GM12801 (cell line): ENCODE data around the gene MTA3.

ENCODE experiments used
- TF ChIP-seq, protein P1 (sequence below): IDR thresholded peaks from one replicate; pipeline ENCODE4 v1.5.1; 2011; ENCODE audit warnings: control low read depth; ENCODE audit not compliant: insufficient read length; ENCODE audit errors: extremely low read depth

Gene MTA3

DNA sequence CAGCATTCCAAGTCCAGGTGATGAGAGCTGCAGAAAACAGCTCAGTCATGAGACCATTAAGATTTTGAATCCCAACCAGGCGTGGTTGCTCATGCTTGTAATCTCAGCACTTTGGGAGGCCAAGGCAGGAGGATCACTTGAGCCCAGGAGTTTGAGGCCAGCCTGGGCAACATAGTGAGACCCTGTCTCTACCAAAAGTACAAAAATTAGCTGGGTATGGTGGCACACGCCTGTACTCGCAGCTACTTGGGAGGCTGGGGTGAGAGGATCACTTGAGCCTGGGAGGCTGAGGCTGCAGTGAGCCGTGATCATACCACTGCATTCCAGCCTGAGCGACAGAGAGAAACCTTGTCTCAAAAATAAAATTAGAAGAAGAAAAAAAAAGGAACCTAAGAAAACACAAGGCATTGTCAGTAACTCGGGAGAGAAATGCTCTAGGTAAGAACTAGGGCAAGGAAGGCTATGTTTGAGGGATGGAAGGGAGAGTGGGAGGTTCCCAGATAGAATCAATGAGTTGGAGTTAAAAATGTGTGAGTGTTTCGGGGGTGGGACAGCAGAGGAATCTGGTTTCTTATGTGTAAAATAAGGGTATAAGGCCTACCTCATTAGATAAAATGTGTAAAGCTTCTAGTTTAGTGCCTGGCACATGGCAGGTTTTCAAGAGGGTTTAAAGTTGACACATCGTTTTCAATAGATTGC is 23.3 kb upstream of the MTA3 start:
- TF ChIP-seq, protein P1, sequence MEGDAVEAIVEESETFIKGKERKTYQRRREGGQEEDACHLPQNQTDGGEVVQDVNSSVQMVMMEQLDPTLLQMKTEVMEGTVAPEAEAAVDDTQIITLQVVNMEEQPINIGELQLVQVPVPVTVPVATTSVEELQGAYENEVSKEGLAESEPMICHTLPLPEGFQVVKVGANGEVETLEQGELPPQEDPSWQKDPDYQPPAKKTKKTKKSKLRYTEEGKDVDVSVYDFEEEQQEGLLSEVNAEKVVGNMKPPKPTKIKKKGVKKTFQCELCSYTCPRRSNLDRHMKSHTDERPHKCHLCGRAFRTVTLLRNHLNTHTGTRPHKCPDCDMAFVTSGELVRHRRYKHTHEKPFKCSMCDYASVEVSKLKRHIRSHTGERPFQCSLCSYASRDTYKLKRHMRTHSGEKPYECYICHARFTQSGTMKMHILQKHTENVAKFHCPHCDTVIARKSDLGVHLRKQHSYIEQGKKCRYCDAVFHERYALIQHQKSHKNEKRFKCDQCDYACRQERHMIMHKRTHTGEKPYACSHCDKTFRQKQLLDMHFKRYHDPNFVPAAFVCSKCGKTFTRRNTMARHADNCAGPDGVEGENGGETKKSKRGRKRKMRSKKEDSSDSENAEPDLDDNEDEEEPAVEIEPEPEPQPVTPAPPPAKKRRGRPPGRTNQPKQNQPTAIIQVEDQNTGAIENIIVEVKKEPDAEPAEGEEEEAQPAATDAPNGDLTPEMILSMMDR, result no peak

DNA sequence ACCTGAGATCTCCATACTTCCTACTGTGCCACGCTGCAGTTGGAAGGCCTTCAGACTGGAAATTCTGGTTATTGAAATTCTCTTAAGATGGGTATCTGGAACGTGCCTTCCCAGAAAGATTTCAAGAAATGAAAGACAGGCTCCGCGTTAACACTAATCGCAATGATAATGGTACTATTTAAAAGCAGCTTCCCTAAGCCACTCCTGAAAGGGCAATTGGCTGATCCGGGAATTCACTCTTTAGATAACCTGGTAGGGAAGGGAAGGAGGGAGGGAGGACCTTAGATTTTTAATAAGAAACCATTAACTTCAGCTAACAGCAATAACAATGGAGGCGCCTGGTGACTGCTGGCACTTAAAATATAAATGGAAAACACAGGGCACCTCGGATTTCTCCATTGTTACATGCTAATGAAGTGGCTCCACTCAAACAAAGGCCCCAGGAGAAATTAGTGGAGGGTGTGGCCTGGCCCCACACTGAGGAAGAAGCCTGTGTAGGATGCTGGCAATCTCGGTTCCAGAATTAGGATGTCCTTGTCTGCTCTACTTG is 22.5 kb upstream of the MTA3 start:
- TF ChIP-seq, protein P1, result no peak

DNA sequence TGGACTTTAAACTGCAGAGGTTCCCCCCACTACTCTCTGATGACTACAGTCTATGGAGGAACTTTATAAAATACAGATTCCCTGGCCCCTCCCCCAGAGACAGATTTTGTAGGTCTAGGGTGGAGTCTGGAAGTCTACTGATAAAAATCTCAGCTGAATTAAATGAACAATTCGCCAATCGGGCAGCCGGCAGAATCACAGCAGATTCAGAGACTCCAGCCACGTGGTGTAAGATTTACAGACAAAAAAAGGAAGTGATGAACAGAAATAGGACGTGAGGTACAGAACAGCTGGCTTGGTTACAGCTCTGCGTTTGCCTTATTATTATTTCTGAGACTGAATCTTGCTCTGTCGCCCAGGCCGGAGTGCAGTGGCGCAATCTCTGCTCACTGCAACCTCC is 21.4 kb upstream of the MTA3 start:
- TF ChIP-seq, protein P1, result no peak

DNA sequence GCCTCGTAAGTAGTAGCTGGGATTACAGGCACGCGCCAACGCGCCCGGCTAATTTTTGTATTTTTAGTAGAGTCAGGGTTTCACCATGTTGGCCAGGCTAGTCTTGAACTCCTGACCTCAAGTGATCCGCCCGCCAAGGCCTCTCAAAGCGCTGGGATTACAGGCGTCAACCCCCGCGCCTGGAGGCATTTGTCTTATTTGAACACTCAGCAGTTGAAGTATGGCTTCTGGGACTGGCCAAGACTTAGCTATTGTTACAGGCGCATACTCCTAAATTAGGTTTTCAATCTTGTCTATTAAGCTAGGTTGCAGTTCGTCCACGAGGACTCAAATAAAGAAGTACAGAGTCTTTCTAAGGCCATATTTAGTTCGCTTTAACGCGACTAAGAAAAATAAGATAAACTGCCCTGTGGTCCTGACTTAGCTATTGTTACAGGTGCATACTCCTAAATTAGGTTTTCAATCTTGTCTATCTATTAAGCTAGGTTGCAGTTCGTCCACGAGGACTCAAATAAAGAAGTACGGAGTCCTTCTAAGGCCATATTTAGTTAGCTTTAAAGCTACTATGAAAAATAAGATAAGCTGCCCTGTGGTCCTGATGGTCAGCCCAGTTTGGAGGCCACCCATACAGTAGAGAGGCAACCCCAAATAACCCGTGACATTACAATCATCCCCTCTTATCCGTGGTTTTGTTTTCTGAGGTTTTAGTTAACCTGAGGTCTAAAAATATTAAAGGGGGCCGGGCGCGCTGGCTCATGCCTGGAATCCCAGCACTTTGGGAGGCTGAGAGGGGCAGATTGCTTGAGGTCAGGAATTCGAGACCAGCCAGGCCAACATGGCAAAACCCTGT is 20.8 kb upstream of the MTA3 start:
- TF ChIP-seq, protein P1, result no peak

DNA sequence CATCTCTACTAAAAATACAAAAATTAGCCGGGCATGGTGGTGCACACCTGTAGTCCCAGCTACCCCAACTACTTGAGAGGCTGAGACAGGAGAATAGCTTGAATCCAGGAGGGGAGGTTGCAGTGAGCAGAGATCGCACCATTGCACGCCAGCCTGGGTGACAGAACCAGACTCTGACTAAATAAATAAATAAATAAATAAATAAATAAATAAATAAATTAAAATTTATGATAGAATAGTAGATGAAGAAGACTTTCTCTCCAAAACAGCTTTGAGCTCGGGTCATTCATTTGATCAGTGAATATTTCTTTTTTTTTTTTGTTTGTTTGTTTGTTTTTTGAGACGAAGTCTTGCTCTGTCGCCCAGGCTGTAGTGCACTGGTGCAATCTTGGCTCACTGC is 17.6 kb upstream of the MTA3 start:
- TF ChIP-seq, protein P1, result no peak

DNA sequence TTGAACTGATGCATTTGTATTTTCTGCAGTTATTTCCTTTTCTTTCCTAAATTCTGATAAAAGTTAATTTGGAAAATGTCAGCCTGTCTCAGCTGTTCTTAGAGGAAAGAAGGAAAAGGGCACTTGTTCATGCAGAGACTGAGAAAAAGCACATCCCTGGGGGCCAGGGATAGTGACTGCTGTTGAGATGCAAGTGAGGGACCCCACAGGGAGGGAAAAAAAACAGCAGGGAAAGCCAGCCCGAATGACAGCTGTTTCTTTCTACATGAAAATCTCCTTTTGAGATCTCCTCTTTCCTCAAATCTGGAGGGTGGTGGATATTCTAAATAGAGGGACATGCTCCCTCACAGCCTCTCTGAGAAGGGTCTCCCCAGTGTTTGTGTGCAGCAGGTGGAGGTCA is 14.0 kb upstream of the MTA3 start:
- TF ChIP-seq, protein P1, result no peak

DNA sequence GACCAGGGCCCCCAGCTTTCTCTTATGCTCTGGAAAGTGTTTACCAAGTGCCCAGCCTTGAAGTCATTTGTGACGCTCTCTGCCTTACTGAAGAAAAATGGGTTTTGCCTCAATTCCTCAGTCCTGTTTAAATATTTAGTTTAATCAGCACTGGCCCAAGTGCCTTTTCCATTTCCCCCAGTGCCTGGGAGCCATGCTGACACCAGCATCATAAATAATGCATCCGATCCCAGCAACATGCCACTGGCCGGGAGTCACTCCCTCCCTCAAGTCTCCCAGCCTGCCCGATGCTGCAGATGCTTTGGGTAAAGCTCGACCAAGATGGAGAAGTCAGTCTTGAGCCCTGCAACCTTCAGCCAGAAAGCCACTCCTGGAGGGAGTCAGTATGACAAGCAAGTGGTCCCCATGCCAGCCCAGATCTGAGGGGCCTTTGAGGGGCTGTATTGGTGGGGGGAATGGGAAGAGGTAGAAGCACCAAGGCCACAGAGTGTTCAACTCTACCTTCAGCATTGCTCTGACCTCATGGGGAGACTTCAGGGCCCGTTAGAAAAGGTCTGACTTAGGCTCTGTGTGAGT is 12.0 kb upstream of the MTA3 start:
- TF ChIP-seq, protein P1, result no peak
